Mesenchymal stem cell (in vitro differentiated cells and primary cell): ENCODE results near the gene BRCC3. TPM values are rescaled to one million over a fixed set of nuclear protein-coding genes. Genes with fewer than 3 reads are reported as not detected.
A peak's percentile ranks its signal among the peaks of the same experiment; 100 is the strongest.

Experiments used
- DNase-seq: peaks from one replicate; pipeline ENCODE4 v3.0.0-alpha.2; 2013
- H2AFZ ChIP-seq: one replicate; pipeline ENCODE4 v1.6.1; 2013; ENCODE audit warnings: low read depth, mild to moderate bottlenecking, control low read depth, inconsistent platforms, low read length, moderate library complexity
- H2AK5ac ChIP-seq: 2 replicates; pipeline ENCODE4 v1.6.1; 2013; ENCODE audit warnings: low read length, moderate library complexity, mild to moderate bottlenecking, inconsistent platforms; ENCODE audit not compliant: severe bottlenecking
- H2BK120ac ChIP-seq: one replicate; pipeline ENCODE4 v1.6.1; 2013; ENCODE audit warnings: low read depth, mild to moderate bottlenecking, inconsistent platforms, low read length, moderate library complexity
- H2BK12ac ChIP-seq, 2 experiments: one replicate each; pipeline ENCODE4 v1.6.1; 2013; ENCODE audit warnings: inconsistent platforms in 2 of 2, low read length in 2 of 2, mild to moderate bottlenecking in 2 of 2, moderate library complexity in 2 of 2, control low read depth in 1 of 2
- H2BK15ac ChIP-seq: one replicate; pipeline ENCODE4 v1.6.1; 2013; ENCODE audit warnings: mild to moderate bottlenecking, low read depth, inconsistent platforms; ENCODE audit not compliant: poor library complexity, severe bottlenecking
- H2BK5ac ChIP-seq: 2 replicates; pipeline ENCODE4 v1.6.1; 2013; ENCODE audit warnings: low read depth, mild to moderate bottlenecking, low read length, control low read depth, inconsistent platforms; ENCODE audit not compliant: poor library complexity, severe bottlenecking
- H3K14ac ChIP-seq, 2 experiments: one replicate each; pipeline ENCODE4 v1.6.1; 2013; ENCODE audit warnings: inconsistent platforms in 2 of 2, low read length in 2 of 2, control low read depth in 1 of 2, mild to moderate bottlenecking in 1 of 2, moderate library complexity in 1 of 2
- H3K18ac ChIP-seq, 2 experiments: one replicate each; pipeline ENCODE4 v1.6.1; 2013; ENCODE audit warnings: inconsistent platforms in 2 of 2, low read length in 2 of 2, control low read depth in 1 of 2, low read depth in 1 of 2, mild to moderate bottlenecking in 1 of 2
- H3K23ac ChIP-seq, 2 experiments: one replicate each; pipeline ENCODE4 v1.6.1; 2013; ENCODE audit warnings: inconsistent platforms in 2 of 2, low read length in 2 of 2, mild to moderate bottlenecking in 2 of 2, moderate library complexity in 2 of 2, control low read depth in 1 of 2
- H3K27ac ChIP-seq: 2 replicates; pipeline ENCODE4 v1.5.1; 2013; ENCODE audit warnings: mild to moderate bottlenecking, moderate library complexity, low read length, control low read depth, inconsistent platforms; ENCODE audit not compliant: poor library complexity, severe bottlenecking
- H3K27me3 ChIP-seq, 2 experiments: 2 replicates each; pipeline versions ENCODE4 v1.6.1 to v1.7.0; 2013; ENCODE audit warnings: low read length in 2 of 2, mild to moderate bottlenecking in 2 of 2, moderate library complexity in 2 of 2, control low read depth in 1 of 2, inconsistent platforms in 1 of 2; ENCODE audit not compliant: control insufficient read depth in 1 of 2, insufficient read depth in 1 of 2
- H3K36me3 ChIP-seq, 2 experiments: 2 replicates each; pipeline versions ENCODE4 v1.6.1 to v1.7.0; 2013; ENCODE audit warnings: low read length in 2 of 2, control low read depth in 1 of 2, inconsistent platforms in 1 of 2, low read depth in 1 of 2, mild to moderate bottlenecking in 1 of 2; ENCODE audit not compliant: insufficient read depth in 2 of 2, control insufficient read depth in 1 of 2
- H3K4ac ChIP-seq, 2 experiments: one replicate each; pipeline ENCODE4 v1.6.1; 2013; ENCODE audit warnings: inconsistent platforms in 2 of 2, low read length in 2 of 2, mild to moderate bottlenecking in 2 of 2, moderate library complexity in 2 of 2, control low read depth in 1 of 2, low read depth in 1 of 2
- H3K4me1 ChIP-seq: 2 replicates; pipeline ENCODE4 v1.6.1; 2013; ENCODE audit warnings: low read depth, low read length, control low read depth; ENCODE audit not compliant: control insufficient read depth, insufficient read depth
- H3K4me2 ChIP-seq: 2 replicates; pipeline ENCODE4 v1.6.1; 2013; ENCODE audit warnings: low read length, mild to moderate bottlenecking, inconsistent platforms; ENCODE audit not compliant: poor library complexity, severe bottlenecking
- H3K4me3 ChIP-seq, 2 experiments: 2 replicates each; pipeline versions ENCODE4 v1.5.1 to v1.7.0; 2013; ENCODE audit warnings: low read length in 2 of 2, mild to moderate bottlenecking in 2 of 2, control low read depth in 1 of 2, low read depth in 1 of 2; ENCODE audit not compliant: insufficient read depth in 1 of 2
- H3K79me1 ChIP-seq: replicated peaks from 2 replicates; pipeline ENCODE4 v1.6.1; 2013; ENCODE audit warnings: mild to moderate bottlenecking, control low read depth, low read length, inconsistent platforms; ENCODE audit not compliant: poor library complexity, severe bottlenecking
- H3K9ac ChIP-seq: 2 replicates; pipeline ENCODE4 v1.7.0; 2013; ENCODE audit warnings: mild to moderate bottlenecking, low read length, moderate library complexity
- H3K9me3 ChIP-seq: 2 replicates; pipeline ENCODE4 v1.7.0; 2013; ENCODE audit warnings: mild to moderate bottlenecking, low read length; ENCODE audit not compliant: control insufficient read depth
- H4K8ac ChIP-seq: one replicate; pipeline ENCODE4 v1.6.1; 2013; ENCODE audit warnings: inconsistent platforms, mild to moderate bottlenecking, low read length, moderate library complexity
- H4K91ac ChIP-seq: one replicate; pipeline ENCODE4 v1.6.1; 2013; ENCODE audit warnings: mild to moderate bottlenecking, low read length, inconsistent platforms
- WGBS: methylation state at CpG from one replicate; pipeline ENCODE4 v1.1.7; 2013; ENCODE audit warnings: mixed read lengths; 5-methylcytosine and 5-hydroxymethylcytosine counted together
- polyA plus RNA-seq, 2 experiments: library from polyadenylated mRNA; stranded (reverse); fragments of 200-250 nt; gene quantifications; one replicate each; pipeline ENCODE4 v1.2.3, GENCODE V29; 2013

BRCC3 gene
- 15.3 TPM for polyA plus RNA-seq (2013, experiment 1 of 2)
- polyA plus RNA-seq (2013, experiment 2 of 2), result 15.0 TPM

DNA sequence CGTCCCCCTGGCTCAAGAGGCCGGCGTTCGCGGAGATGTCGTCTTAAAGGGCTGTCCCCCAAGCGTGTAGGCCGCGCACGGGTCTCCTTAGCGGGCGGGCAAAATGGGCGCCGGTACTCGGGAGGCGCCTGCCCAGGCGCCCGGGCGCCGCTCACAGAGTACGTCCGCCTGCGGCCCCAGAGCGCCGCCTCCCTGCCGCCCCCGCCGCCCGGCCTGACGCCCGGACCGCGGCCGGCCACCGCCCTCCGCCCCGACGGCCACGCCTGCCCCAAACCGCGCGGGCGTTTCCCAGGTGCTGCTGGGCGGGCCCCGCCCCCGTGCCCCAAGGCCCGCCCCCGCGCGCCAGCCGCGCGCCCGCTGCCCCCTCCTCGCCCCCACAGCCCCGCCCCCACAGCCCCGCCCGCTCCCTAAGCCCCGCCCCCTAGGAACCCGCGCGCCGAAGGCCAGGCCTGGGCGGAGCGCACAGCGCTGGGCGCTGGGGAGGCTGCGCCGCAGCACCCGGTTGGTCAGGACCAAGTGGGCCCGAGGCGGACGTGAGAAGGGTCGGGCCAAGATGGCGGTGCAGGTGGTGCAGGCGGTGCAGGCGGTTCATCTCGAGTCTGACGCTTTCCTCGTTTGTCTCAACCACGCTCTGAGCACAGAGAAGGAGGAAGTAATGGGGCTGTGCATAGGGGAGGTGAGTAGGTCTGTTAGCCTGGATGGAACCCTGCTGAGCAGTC lies at the start of gene BRCC3, which contains the start of the genes CMC4 and MTCP1:
Gene BRCC3 (plus strand): TSS at position 534 of the 719 bp plus-strand sequence. CDS start 20 bp downstream, at position 554.
Gene CMC4 (minus strand): TSS at position 162 of the 719 bp plus-strand sequence. CDS start 7,113 bp downstream, outside the sequence.
Gene MTCP1 (minus strand): TSS at position 162 of the 719 bp plus-strand sequence. CDS start 5,126 bp downstream, outside the sequence.
- Histone ChIP-seq H2BK12ac (no peak within 1 kb of the TSS), H3K9me3 (no peaks in the 10 kb centered on the region), H3K18ac (peak within 1 kb of the TSS; percentile 57 to 66), H3K27me3 (no peaks in the 10 kb centered on the region), H3K4ac (peak within 1 kb of the TSS in 1 of 2 experiments; percentile 51), H3K79me1 (peaks cover 3% of the 10 kb centered on the region), H4K91ac (no peak within 1 kb of the TSS), H3K36me3 (peaks cover 2 to 16% of the 10 kb centered on the region in 2 experiments), H2BK15ac (peak within 1 kb of the TSS; percentile 52), H3K4me3 (peak within 1 kb of the TSS; percentile 70 to 88), H2BK120ac (no peak within 1 kb of the TSS), H3K4me1 (peaks cover 2% of the 10 kb centered on the region), H3K14ac (peak within 1 kb of the TSS in 1 of 2 experiments; percentile 55), H2BK5ac (no peak within 1 kb of the TSS), H3K4me2 (peak within 1 kb of the TSS; percentile 70), H2AK5ac (no peak within 1 kb of the TSS), H2AFZ (peak within 1 kb of the TSS; percentile 51), H3K27ac (peak within 1 kb of the TSS; percentile 72), H3K9ac (peak within 1 kb of the TSS; percentile 91), H4K8ac (no peak within 1 kb of the TSS), H3K23ac (no peak within 1 kb of the TSS)
- 0% methylated on average over 10 of the region's 81 CpGs for WGBS
- peak; percentile 79 for DNase-seq

DNA sequence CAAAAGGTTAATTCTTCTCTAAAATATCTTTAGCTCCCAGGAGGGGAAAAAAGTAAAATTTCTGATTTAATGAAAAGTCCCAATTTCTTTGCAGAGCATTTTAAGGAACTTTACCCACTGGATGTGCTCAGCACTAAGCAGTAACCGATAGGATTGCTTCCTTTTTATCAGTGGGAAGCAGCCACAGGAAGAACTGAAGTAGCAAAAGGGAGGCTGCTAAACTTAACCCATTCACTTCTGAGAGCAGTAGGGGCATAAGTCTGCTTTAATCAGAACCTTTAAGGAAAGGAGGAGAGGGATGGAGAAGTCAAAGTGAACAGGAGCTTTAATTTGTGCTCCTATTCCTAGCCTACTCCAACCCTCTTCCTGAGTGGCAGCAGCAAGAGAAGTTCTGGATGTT lies 48.7 kb upstream of the BRCC3 start, which contains the start of gene F8:
Gene F8 (minus strand): TSS at position 139 of the 400 bp plus-strand sequence. CDS start 171 bp downstream, outside the sequence.
- H2BK120ac ChIP-seq, result no peak within 1 kb of the TSS
- no peak within 1 kb of the TSS for H2BK5ac ChIP-seq
- no peaks in the 10 kb centered on the region for H3K79me1 ChIP-seq
- DNase-seq, result no peak
- H3K27me3 ChIP-seq, result no peaks in the 10 kb centered on the region
- H3K9me3 ChIP-seq, result no peaks in the 10 kb centered on the region
- no peak within 1 kb of the TSS for H3K23ac ChIP-seq
- H3K27ac ChIP-seq, result no peak within 1 kb of the TSS
- WGBS, result 0% methylated on average over 1 of the region's 1 CpG
- no peak within 1 kb of the TSS for H4K91ac ChIP-seq
- H3K9ac ChIP-seq, result no peak within 1 kb of the TSS
- H3K14ac ChIP-seq, result no peak within 1 kb of the TSS
- H3K36me3 ChIP-seq, result no peaks in the 10 kb centered on the region
- no peak within 1 kb of the TSS for H4K8ac ChIP-seq
- no peak within 1 kb of the TSS for H2AFZ ChIP-seq
- H2BK15ac ChIP-seq, result no peak within 1 kb of the TSS
- H3K4me3 ChIP-seq, result no peak within 1 kb of the TSS
- no peaks in the 10 kb centered on the region for H3K4me1 ChIP-seq
- no peak within 1 kb of the TSS for H2BK12ac ChIP-seq
- no peak within 1 kb of the TSS for H3K18ac ChIP-seq
- H2AK5ac ChIP-seq, result no peak within 1 kb of the TSS
- no peak within 1 kb of the TSS for H3K4me2 ChIP-seq
- H3K4ac ChIP-seq, result no peak within 1 kb of the TSS

- Histone ChIP-seq H3K27ac (no peak overlapping the region), H3K9ac (no peak overlapping the region), H3K4me1 (no peaks in the 10 kb centered on the region), H2BK5ac (no peak overlapping the region), H3K9me3 (no peaks in the 10 kb centered on the region), H4K8ac (no peak overlapping the region), H3K18ac (no peak overlapping the region), H3K79me1 (no peaks in the 10 kb centered on the region), H3K4me2 (no peak overlapping the region), H4K91ac (no peak overlapping the region), H3K4ac (no peak overlapping the region), H3K23ac (no peak overlapping the region), H2BK120ac (no peak overlapping the region), H2AK5ac (no peak overlapping the region), H2BK15ac (no peak overlapping the region), H2BK12ac (no peak overlapping the region), H3K27me3 (no peaks in the 10 kb centered on the region), H3K14ac (no peak overlapping the region), H3K4me3 (no peak overlapping the region), H2AFZ (no peak overlapping the region), H3K36me3 (no peaks in the 10 kb centered on the region)
- WGBS, result 90% methylated on average over 4 of the region's 6 CpGs
- no peak for DNase-seq
Measured at GRCh38 chrX:155023907-155024833, 47.1 kb upstream of the BRCC3 start.

- 2% methylated on average over 8 of the region's 16 CpGs for WGBS
- Histone ChIP-seq H3K36me3 (no peaks in the 10 kb centered on the region), H2AFZ (no peak overlapping the region), H3K23ac (no peak overlapping the region), H4K8ac (no peak overlapping the region), H3K18ac (no peak overlapping the region), H3K4me2 (no peak overlapping the region), H3K4me1 (no peaks in the 10 kb centered on the region), H3K14ac (no peak overlapping the region), H2BK15ac (no peak overlapping the region), H3K9me3 (no peaks in the 10 kb centered on the region), H3K27ac (peak overlapping the region; percentile 64), H4K91ac (no peak overlapping the region), H2BK12ac (no peak overlapping the region), H3K4ac (no peak overlapping the region), H2AK5ac (no peak overlapping the region), H2BK5ac (no peak overlapping the region), H3K79me1 (no peaks in the 10 kb centered on the region), H3K9ac (peak overlapping the region; percentile 94), H3K27me3 (no peaks in the 10 kb centered on the region), H2BK120ac (no peak overlapping the region), H3K4me3 (peak overlapping the region; percentile 72 to 80)
- DNase-seq, result no peak
Measured at GRCh38 chrX:155026420-155026726, 44.9 kb upstream of the BRCC3 start.
